Vagina (tissue), 2 donors: ENCODE data around the gene PIK3R5. TPM values are rescaled to one million over a fixed set of nuclear protein-coding genes. Genes with fewer than 3 reads are reported as not detected.

Source experiments
- DNase-seq, 2 donors: peaks; one replicate each; pipeline ENCODE4 v3.0.0-alpha.2; 2017; ENCODE audit errors: extremely low spot score in 2 of 2
- H3K27ac ChIP-seq: fragments of 200-600 bp; sonication (generic); one replicate; pipeline ENCODE4 v1.5.1; 2019
- H3K27me3 ChIP-seq: fragments of 200-600 bp; sonication (generic); one replicate; pipeline ENCODE4 v1.5.1; 2019
- H3K36me3 ChIP-seq, 2 donors: fragments of 200-600 bp; sonication (generic); one replicate each; pipeline ENCODE4 v1.5.1; 2017 to 2019
- H3K4me1 ChIP-seq: fragments of 200-600 bp; sonication (generic); one replicate; pipeline ENCODE4 v1.5.1; 2019
- H3K4me3 ChIP-seq, 2 donors: fragments of 200-600 bp; sonication (generic); 1 replicate in 1 of 2; 2 replicates in 1 of 2; pipeline ENCODE4 v1.5.1; 2016 to 2019
- H3K9me3 ChIP-seq: fragments of 200-600 bp; sonication (generic); one replicate; pipeline ENCODE4 v1.5.1; 2019
- POLR2A ChIP-seq, 2 donors: fragments of 450-650 bp; IDR thresholded peaks; one replicate each; pipeline ENCODE4 v1.6.1; 2017; ENCODE audit warnings: antibody characterized with exemption in 2 of 2, mild to moderate bottlenecking in 2 of 2, moderate library complexity in 2 of 2
- POLR2AphosphoS5 ChIP-seq, 2 donors: sonication (generic); formaldehyde crosslinking; IDR thresholded peaks; one replicate each; pipeline ENCODE4 v1.9.0; 2017; ENCODE audit warnings: antibody characterized with exemption in 2 of 2, mild to moderate bottlenecking in 2 of 2, low read depth in 1 of 2; ENCODE audit not compliant: insufficient read depth in 1 of 2
- intact Hi-C: fragments of 100-400 bp; cut with DNase I; formaldehyde crosslinking; loops from one replicate; pipeline ENCODE4 v1.15.1; 2023
- total RNA-seq: library from RNA; depleted of rRNA; stranded (reverse); fragments of >200 nt; gene quantifications from one replicate; pipeline ENCODE4 v1.2.3, GENCODE V29; 2016
- TF ChIP-seq, protein P1 (sequence below), 3 experiments: fragments of 450-650 bp in 2 of 3; fragments of 200-600 bp in 1 of 3; sonication (generic) in 1 of 3; IDR thresholded peaks; one replicate each; pipeline ENCODE4 v1.5.1; 2017 to 2019; ENCODE audit warnings: antibody characterized with exemption in 3 of 3, mild to moderate bottlenecking in 2 of 3, moderate library complexity in 2 of 3

The PIK3R5 gene
- total RNA-seq, 1 donor from 2014 or later = 10.6 TPM

DNA sequence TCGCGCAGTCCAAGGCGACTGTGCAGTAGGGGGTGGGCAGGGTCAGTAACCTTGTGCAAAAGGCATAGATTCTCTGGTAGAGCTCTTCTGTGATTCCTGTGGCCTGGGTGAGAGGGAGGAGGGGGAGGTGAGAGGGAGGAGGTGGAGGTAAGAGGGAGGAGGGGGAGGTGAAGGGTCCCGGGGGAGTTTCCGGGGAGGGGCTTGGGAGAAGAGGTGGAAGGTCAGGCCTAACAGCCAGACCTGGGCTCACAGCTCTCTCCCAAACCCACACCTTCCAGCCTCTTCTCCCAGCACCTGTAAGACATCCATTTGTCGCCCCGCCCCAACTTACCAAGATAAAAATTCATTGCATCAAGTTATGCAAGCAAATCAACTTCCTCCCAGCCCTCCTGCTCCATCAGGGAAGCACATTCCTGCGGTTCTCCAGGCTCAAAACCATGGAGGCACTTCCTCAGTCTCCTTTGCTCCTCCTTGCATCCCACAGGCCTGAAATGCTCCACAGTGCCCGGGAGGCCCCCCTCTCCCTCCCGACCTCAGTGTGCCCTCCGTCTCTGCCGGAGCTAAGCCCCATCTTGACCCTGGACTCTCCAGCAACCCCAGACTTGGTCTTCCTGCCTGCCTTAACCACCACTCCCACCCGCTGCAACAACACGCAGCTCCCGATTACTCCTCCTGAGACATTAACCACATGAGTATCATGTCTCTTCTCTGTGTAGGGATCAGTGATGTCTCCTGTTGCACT, 128.5 kb downstream of the PIK3R5 start:
- Histone ChIP-seq H3K9me3 (no peaks in the 10 kb centered on the region), H3K36me3 (no peaks in the 10 kb centered on the region), H3K27me3 (no peaks in the 10 kb centered on the region), H3K4me1 (no peaks in the 10 kb centered on the region), H3K4me3 (no peak overlapping the region), H3K27ac (no peak overlapping the region)
- intact Hi-C loops = no loop called here
- peak; percentile 52 to 72 for DNase-seq
- TF ChIP-seq POLR2A (IDR thresholded peaks at IDR 0.05) = no peak
- TF ChIP-seq, protein P1, sequence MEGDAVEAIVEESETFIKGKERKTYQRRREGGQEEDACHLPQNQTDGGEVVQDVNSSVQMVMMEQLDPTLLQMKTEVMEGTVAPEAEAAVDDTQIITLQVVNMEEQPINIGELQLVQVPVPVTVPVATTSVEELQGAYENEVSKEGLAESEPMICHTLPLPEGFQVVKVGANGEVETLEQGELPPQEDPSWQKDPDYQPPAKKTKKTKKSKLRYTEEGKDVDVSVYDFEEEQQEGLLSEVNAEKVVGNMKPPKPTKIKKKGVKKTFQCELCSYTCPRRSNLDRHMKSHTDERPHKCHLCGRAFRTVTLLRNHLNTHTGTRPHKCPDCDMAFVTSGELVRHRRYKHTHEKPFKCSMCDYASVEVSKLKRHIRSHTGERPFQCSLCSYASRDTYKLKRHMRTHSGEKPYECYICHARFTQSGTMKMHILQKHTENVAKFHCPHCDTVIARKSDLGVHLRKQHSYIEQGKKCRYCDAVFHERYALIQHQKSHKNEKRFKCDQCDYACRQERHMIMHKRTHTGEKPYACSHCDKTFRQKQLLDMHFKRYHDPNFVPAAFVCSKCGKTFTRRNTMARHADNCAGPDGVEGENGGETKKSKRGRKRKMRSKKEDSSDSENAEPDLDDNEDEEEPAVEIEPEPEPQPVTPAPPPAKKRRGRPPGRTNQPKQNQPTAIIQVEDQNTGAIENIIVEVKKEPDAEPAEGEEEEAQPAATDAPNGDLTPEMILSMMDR (IDR thresholded peaks at IDR 0.05) = no peak
- TF ChIP-seq POLR2AphosphoS5 (IDR thresholded peaks at IDR 0.05; ENCODE audit: insufficient read depth in 1 of 2, low read depth in 1 of 2) = no peak

DNA sequence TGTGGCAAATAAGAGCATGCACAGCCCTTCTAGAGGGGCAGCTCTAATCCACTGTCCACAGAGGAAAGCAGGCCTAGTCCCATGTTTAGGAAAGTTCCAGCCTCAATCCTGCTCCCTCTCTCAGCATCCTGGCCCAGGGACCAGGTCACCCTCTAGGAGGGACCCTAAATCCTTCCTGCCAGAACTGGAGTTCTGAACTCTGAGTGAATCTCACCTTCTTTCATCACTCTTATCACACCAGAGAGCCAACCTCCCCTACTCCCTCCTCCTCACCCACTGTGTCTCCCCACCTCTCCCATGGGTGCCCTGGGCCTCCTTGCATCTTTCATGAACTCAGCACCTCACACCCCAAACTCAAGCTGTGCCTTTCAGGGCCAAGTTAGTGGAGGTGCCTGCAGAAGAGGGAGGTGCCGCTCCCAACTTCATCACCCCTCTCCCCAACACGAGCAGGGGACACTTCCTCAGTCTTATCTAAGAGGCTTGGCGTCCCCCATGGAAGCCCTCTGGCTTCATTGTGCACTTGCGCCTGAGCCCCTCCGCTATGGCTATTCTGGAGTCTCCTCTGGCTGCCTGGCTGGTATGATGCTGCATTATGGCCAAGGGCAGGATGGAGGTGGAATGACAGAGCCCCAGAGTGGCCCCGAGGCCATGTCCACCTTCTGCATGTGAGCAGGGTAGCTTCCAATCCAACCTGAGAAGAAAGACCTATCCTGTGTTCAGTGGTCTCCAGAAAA, 129.7 kb downstream of the PIK3R5 start:
- Histone ChIP-seq H3K4me3 (no peak overlapping the region), H3K9me3 (no peaks in the 10 kb centered on the region), H3K27ac (no peak overlapping the region), H3K27me3 (no peaks in the 10 kb centered on the region), H3K4me1 (no peaks in the 10 kb centered on the region), H3K36me3 (no peaks in the 10 kb centered on the region)
- intact Hi-C loops = no loop called here
- no peak for TF ChIP-seq POLR2A (IDR thresholded peaks at IDR 0.05)
- no peak for TF ChIP-seq POLR2AphosphoS5 (IDR thresholded peaks at IDR 0.05; ENCODE audit: insufficient read depth in 1 of 2, low read depth in 1 of 2)
- TF ChIP-seq, protein P1 (IDR thresholded peaks at IDR 0.05) = no peak
- peak in 1 of 2 donors; percentile 58 for DNase-seq

DNA sequence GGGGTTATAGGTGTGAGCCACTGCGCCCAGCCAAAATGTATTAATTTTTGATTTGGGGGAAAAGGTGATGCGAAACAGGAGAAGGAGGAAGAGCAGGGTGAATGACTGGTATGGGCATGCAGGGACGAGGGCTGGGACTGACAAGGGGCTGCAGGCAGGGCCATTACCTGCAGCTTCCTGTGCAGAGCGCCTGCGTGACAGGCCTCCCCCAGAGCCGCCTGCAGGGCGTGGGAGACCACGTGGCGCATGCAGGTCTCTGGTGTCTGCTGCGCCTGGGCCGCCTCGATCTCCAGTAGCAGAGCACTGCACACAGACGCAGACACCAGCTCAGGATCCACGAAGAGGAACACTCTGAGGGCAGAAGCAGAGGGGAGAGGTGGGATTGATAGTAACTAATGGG, 130.4 kb downstream of the PIK3R5 start:
- Histone ChIP-seq H3K4me1 (no peaks in the 10 kb centered on the region), H3K4me3 (no peak overlapping the region), H3K27ac (no peak overlapping the region), H3K27me3 (no peaks in the 10 kb centered on the region), H3K36me3 (no peaks in the 10 kb centered on the region), H3K9me3 (no peaks in the 10 kb centered on the region)
- intact Hi-C loops = no loop called here
- DNase-seq = peak in 1 of 2 donors; percentile 20
- TF ChIP-seq, protein P1 (IDR thresholded peaks at IDR 0.05) = no peak
- no peak for TF ChIP-seq POLR2A (IDR thresholded peaks at IDR 0.05)
- TF ChIP-seq POLR2AphosphoS5 (IDR thresholded peaks at IDR 0.05; ENCODE audit: insufficient read depth in 1 of 2, low read depth in 1 of 2) = no peak

DNA sequence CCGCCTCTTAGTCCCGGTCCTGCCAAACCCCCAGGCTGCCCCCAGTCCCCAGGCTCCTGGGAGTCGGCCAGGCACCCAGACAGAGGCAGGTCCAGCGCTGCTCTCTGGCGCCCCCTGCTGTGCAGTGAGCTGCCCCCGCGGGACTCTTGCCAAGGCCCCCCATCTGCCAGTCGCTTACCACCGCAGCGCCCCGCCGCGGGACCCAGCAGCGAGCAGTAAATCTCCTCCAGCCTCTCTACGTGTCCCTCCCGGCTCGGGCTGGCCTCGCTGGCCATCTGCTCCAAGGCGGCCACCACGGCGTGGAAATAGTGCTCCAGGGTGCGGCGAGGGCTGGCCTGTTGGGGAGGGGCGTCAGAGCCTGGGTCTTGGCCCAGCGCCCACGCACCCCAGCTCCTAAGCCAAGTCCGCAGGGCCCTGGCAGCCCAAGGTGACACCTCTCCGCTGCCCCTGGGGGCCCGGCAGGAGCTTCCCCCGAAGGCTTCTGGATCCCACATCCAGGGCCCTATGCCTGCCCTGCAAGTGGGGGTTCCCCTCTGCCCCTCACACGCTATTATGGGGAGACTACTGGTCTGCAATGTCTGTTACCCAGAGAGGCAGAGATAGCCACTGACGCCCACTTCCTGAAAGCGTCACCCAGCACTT, 132.7 kb downstream of the PIK3R5 start:
- H3K4me3 ChIP-seq = no peak overlapping the region
- no peaks in the 10 kb centered on the region for H3K36me3 ChIP-seq

More for the DNA sequence above, 132.7 kb downstream of the PIK3R5 start:
- H3K27ac ChIP-seq = no peak overlapping the region
- no peaks in the 10 kb centered on the region for H3K4me1 ChIP-seq
- peak in 1 of 2 donors; percentile 16 for DNase-seq
- TF ChIP-seq POLR2A (IDR thresholded peaks at IDR 0.05) = no peak
- TF ChIP-seq, protein P1 (IDR thresholded peaks at IDR 0.05) = no peak
- no peak for TF ChIP-seq POLR2AphosphoS5 (IDR thresholded peaks at IDR 0.05; ENCODE audit: insufficient read depth in 1 of 2, low read depth in 1 of 2)
- H3K27me3 ChIP-seq = no peaks in the 10 kb centered on the region
- intact Hi-C loops = no loop called here
- no peaks in the 10 kb centered on the region for H3K9me3 ChIP-seq
